ENCODE results near the gene METTL24.

METTL24 gene

GRCh38 chr6:110352563-110353262 lies 5.4 kb downstream of the METTL24 start:
- no peak for TF ChIP-seq CTCF (IDR thresholded peaks at IDR 0.05)

- TF ChIP-seq CTCF (IDR thresholded peaks at IDR 0.05) = no peak
Observed at GRCh38 chr6:110351986-110352385, 6.2 kb downstream of the METTL24 start.

GRCh38 chr6:110351546-110351945 lies 6.6 kb downstream of the METTL24 start:
- no peak for TF ChIP-seq CTCF (IDR thresholded peaks at IDR 0.05)

- no peak for TF ChIP-seq CTCF (IDR thresholded peaks at IDR 0.05)
Observed at GRCh38 chr6:110348961-110349690, 9.0 kb downstream of the METTL24 start.

- no peak for TF ChIP-seq CTCF (IDR thresholded peaks at IDR 0.05)
Observed at GRCh38 chr6:110345025-110345424, 13.1 kb downstream of the METTL24 start.

GRCh38 chr6:110342759-110343158 lies 15.4 kb downstream of the METTL24 start:
- TF ChIP-seq CTCF (IDR thresholded peaks at IDR 0.05) = no peak

- no peak; the same call in 1 of the 2 replicates for TF ChIP-seq CTCF (IDR thresholded peaks at IDR 0.05)
Observed at GRCh38 chr6:110341663-110342596, 16.2 kb downstream of the METTL24 start.

Data from LNCAP (cell line).